SW480 (cell line): Measurements from ENCODE around the gene SGMS1.
A peak's percentile ranks its signal among the peaks of the same experiment; 100 is the strongest.
"Not testable (repeated sequence)": the region's sequence is repeated elsewhere in the genome, so short reads cannot be mapped to it uniquely, and the experiment has no call there.

Experiments
- DNase-seq: peaks from one replicate; pipeline ENCODE4 v3.0.0-alpha.2; 2016; ENCODE audit warnings: low spot score

Gene SGMS1

GRCh38 chr10:50304660-50305059, 319.1 kb downstream of the SGMS1 start:
- DNase-seq, result no peak

DNA sequence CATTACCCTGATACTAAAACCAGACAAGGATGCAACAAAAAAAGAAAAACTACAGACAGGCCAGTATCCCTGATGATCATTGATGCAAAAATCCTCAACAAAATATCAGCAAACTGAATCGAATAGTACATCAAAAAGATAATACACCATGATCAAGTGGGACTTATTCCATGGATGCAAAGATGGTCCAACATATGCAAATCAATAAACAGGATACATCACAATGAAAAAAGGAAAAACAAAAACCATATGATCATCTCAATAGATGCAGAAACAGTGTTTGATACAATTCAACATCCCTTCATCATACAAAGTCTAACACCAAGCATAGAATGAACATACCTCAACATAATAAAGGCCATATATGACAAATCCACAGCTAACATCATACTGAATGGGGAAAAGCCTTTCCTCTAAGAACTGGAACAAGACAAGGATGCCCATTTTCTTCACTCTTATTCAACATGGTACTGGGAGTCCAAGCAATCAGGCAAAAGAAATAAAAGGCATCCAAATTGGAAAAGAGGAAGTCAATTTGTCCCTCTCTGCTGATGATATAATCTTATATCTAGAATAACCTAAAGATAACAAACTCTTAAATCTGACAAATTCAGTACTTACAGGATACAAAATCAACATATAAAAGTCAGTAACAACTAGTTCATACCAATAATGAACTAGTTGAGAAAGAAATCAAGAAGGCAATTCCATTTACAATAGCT, 323.6 kb downstream of the SGMS1 start:
- DNase-seq, result no peak

- no peak for DNase-seq
These were observed 328.4 kb downstream of the SGMS1 start for GRCh38 chr10:50295367-50295766.

DNA sequence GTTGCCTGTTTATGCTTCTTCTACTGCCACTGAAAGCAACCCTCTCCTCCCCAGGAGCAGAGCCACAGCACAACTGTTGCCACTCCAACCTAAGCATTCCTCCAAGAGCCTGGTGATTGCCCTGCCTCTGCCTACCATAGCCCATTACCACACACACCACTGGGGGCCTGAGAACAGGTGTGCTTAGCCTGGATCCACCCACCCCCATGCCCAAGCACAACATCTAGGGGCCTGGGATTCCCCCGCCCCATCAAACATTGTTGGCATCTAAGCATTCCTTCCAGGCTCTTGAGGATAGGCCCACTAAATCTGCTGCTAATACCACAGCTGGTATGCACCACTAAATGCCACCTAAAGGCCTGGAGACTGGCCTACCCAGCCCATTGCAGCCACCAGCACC, 329.2 kb downstream of the SGMS1 start:
- DNase-seq, result no peak

GRCh38 chr10:50293513-50294313, 330.0 kb downstream of the SGMS1 start:
- no peak for DNase-seq

DNA sequence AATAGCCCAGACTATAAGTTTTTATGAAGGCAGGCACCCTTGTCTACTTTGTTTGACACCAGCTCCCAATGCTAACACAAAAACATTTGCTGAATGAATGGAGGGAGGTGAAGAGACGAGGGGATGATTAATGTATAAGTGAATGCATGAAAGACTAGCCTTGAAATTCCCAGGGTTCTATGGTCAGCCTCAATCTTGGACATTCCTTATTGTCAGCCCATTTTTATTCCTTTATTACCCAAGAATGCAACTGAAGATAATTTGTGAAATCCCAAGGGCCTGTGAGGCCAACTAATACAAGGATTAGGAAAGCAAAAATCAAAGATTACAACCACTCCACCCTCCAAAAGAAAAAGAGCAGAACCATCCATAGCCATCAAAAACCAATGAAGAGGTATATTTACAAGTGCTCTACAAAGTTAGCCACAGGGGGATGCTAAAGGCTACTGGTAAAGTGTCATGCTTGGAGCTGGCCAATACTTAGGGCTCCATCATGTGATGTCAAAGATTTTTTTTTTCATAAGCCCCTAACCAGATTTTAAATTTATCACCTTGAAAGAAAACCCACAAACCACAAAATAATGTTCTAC, 332.4 kb downstream of the SGMS1 start:
- no peak for DNase-seq

DNA sequence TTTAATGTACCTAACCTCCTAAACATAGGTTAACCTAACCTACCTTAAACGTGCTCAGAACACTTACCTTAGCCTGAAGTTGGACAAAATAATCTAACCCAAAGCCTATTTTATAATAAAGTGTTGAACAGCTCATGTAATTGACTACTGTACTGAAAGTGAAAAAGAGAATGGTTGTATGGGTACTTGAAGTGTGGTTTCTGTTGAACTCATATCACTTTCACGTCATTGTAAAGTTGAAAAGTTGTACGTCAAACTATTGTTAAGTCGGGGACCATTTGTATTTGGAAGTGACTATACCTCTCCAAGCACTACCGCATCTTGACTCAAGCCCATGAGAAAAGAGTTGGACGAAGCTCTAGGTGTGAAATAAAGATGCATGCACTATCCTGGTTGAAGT, 334.6 kb downstream of the SGMS1 start:
- no peak for DNase-seq

DNA sequence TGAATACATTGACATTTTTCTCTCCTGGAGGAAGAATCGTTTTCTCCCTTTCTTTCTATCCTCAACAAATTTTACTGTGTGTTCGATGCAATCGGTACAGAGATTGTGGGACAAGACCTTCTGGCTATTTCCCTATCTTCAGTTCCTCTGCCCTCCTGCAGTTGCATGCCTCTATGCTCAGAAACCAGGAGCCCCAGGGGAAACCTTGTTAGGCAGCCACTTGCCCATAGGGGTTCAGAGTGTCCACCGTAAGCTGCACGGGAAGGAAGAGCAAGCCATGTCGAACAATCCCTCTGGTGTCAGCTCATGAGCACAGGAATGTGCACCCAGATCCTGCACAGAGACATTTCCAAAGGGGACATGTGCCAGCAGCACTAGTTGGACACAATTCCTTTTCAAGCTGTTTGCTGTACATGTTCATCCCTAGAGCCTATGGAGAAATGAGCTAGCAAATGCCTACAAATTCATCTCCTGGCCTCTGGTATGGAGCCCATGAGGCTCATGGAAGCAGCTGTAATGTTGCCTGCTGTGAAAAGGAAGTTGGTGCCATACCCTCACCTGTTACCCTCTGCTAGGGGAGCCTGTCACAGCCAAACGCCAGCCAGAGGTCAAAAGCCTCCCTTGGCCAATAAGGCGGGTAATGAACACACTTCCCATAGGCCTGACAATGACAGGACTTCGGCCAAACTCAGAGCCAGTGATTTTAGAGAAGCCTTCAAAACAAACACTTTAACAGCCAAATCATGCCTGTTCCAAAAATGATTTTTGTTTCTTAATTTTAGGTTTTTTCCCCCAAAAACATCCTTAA, 336.6 kb downstream of the SGMS1 start:
- DNase-seq, result no peak

- no peak for DNase-seq
These were observed 337.2 kb downstream of the SGMS1 start for GRCh38 chr10:50286517-50286916.

DNA sequence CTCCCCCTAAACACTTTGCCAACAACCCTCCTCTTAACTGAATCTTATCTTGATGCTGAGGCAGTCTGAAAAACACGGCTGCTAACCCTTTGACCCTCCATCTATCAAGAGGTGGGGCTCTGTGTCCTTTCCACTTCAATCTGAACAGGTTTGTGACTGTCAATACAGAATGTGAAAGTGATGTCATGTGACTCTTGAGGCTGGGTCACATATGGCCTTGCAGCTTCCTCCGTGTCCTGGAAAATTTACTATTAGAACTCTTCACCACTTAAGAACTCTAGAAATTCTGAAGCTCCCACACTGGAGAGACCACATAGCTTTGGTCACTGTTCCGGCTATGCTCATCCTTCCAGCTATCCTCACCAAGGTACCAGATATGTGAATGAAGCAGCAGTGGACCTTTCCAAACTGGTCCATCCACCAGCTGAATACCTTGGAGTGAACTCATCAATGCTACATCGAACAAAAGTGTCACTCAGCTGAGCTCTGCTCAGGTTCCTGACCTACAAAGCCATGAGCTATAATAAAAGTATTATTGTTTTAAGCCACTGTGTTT, 341.7 kb downstream of the SGMS1 start:
- DNase-seq, result no peak

GRCh38 chr10:50281210-50281966, 342.4 kb downstream of the SGMS1 start:
- no peak for DNase-seq

- DNase-seq, result no peak
These were observed 343.5 kb downstream of the SGMS1 start for GRCh38 chr10:50280049-50280841.

DNA sequence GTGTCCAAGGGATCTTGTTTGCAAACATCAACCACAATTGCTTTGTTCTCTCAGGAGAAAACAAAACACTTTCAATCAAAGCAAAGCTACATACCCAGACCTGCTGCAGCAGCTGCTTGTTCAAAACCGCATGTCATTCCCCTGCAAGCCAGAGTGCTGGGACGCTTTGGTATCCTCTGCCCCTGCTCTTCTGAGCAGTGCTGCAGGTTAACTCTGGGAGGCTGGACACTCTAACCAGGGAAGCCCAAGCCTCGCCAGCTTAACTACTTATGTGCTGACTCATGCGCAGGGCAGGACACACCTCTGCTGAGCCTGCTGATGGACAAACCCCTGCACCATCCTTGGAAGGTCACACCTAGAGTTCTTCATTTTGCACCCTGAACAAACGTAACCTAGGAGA, 344.3 kb downstream of the SGMS1 start:
- peak; percentile 79 for DNase-seq

DNA sequence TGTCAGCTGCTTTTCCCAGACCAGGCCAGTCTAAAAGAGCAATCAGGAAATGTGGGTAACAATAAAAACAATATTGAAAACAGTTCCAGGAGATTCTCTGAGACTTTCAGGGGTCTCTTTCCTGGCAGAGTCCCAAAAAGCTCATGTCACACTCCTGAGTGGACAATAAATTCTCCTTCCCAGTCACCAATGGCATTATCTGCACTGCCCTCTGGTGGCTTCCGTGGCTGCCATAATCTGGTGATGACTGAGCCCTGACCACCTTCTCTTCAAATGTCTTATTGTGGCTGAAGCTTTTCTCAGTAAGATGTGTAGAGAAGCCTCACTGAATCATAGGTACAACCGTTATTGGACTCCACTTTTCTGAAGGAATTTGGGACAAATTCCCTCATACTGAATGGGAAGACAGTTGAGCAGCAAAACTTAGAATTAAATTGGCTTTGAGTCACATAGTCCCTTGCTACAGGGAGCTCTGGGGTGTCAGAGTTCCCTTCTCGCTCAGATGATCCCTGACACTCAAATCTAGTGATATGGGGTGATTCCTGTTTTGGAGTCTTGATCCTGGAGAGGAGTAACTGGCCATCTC, 348.0 kb downstream of the SGMS1 start:
- peak; percentile 22 for DNase-seq

GRCh38 chr10:50272531-50272930, 351.2 kb downstream of the SGMS1 start:
- no peak for DNase-seq

DNA sequence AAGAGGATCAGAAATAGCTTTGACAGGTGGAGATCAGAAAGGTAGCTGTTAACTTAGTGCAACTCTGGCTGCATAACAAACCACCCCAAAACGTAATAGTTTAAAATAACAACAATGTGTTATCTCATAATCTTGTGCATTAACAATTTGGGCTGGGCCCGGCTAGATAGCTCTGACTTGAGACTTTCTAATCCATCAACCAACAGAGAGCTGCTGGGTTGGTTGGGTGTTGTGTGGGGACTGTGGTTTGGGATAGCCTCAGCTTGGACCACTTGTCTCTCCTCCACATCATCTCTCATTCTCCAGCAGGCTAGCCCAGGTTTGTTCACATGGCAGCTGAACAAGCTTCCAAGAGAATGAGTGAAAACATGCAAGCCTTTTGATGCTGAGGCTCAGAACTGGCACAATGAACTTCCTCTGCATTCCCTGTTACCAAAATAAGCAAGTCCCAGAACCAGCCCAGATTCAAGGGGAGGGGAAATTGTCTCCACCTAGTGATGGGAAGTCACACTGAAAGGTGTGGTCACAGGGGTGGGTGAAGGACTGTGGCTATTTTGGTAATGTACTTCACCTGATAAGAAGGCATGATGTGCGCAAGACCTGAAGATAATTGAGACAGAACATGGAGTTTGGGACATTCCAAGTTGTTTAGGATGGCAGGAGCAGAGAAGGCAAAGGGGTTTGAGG, 352.0 kb downstream of the SGMS1 start:
- DNase-seq, result no peak

GRCh38 chr10:50267877-50268276, 355.9 kb downstream of the SGMS1 start:
- not testable (repeated sequence) for DNase-seq

DNA sequence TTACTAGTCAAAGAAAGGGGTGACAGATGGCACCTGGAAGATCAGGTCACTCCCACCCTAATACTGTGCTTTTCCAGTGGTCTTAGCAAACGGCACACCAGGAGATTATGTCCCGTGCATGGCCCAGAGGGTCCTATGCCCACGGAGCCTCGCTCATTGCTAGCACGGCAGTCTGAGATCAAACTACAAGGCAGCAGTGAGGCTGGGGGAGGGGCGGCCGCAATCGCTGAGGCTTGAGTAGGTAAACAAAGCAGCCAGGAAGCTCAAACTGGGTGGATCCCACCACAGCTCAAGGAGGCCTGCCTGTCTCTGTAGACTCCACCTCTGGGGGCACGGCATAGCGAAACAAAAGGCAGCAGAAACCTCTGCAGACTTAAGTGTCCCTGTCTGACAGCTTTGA, 361.1 kb downstream of the SGMS1 start:
- DNase-seq, result not testable (repeated sequence)

GRCh38 chr10:50260791-50261281, 362.9 kb downstream of the SGMS1 start:
- no peak for DNase-seq
